ENCODE results near the gene PHAF1. TPM values are rescaled to one million over a fixed set of nuclear protein-coding genes. Genes with fewer than 3 reads are reported as not detected.

PHAF1 gene
- total RNA-seq, 2 donors from 2014 or later, result 18.8 to 19.6 TPM

DNA sequence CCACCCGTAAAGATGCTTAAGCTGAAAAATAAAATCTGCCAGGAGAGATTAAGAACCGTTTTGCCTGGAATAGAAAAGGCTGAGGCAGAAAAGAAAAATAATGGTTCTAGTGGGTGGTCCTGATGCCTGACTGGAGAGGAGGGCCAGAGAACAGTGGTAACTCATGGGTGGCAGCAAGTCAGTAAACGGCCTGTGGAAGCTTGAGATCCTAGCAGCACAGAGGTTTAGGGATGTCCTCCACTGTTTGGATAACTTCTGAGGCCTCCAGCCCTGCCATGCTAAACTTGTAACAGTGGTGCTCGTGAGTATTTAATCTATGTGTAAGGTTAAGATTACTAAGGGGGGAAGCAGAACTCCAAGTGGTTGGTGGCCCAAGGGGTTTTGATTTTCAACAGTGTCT is 21.2 kb upstream of the PHAF1 start:
- no peak for DNase-seq
- no peak overlapping the region for H3K9ac ChIP-seq (ENCODE audit: extremely low read depth, low read length, poor library complexity, severe bottlenecking)
- Mint-ChIP-seq H3K27me3 (ENCODE audit: insufficient read depth) (no peaks in the 10 kb centered on the region), H3K27ac (peak overlapping the region; percentile 28), H3K9me3 (no peaks in the 10 kb centered on the region), H3K36me3 (ENCODE audit: low read depth) (peaks cover 28% of the 10 kb centered on the region), H3K4me1 (no peaks in the 10 kb centered on the region), H3K4me3 (no peak overlapping the region)
- H3K27ac ChIP-seq (ENCODE audit: low read depth, low read length), result no peak overlapping the region
- WGBS, 2 experiments (ENCODE audit: insufficient coverage in 1 of 2, insufficient read length in 1 of 2), result 80 to 85% methylated on average over 4 of the region's 4 CpGs
- no peaks in the 10 kb centered on the region for H3K4me1 ChIP-seq (ENCODE audit: control insufficient read depth, insufficient read depth, low read length)
- TF ChIP-seq, protein P1, sequence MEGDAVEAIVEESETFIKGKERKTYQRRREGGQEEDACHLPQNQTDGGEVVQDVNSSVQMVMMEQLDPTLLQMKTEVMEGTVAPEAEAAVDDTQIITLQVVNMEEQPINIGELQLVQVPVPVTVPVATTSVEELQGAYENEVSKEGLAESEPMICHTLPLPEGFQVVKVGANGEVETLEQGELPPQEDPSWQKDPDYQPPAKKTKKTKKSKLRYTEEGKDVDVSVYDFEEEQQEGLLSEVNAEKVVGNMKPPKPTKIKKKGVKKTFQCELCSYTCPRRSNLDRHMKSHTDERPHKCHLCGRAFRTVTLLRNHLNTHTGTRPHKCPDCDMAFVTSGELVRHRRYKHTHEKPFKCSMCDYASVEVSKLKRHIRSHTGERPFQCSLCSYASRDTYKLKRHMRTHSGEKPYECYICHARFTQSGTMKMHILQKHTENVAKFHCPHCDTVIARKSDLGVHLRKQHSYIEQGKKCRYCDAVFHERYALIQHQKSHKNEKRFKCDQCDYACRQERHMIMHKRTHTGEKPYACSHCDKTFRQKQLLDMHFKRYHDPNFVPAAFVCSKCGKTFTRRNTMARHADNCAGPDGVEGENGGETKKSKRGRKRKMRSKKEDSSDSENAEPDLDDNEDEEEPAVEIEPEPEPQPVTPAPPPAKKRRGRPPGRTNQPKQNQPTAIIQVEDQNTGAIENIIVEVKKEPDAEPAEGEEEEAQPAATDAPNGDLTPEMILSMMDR (conservative IDR thresholded peaks at IDR 0.05), result no peak
- H3K27me3 ChIP-seq (ENCODE audit: control insufficient read depth, insufficient read depth, low read length, poor library complexity, severe bottlenecking), result no peaks in the 10 kb centered on the region
- peaks cover 75% of the 10 kb centered on the region for H3K36me3 ChIP-seq (ENCODE audit: control insufficient read depth, insufficient read depth, low read length)
- H3K9me3 ChIP-seq (ENCODE audit: control insufficient read depth, low read length), result no peaks in the 10 kb centered on the region
- no peak overlapping the region for H3K4me3 ChIP-seq (ENCODE audit: low read length)

DNA sequence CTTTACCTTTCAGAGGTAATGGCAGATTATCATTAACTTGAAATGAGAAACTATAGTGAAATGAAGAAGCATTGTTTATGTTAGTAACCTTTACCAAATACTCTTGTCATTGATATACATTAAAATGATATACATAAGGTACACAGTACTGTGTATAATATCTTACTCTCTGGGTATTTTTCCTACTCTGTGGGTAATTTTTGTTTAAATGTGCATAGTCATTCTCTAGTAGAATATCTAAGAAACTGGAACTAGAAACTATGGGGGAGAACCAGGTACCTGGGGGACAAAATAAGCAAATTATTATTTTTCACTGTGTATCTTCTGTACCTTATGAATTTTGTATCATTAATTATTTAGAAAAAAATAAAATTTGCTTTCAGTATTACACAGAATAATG is 20.6 kb upstream of the PHAF1 start:
- Histone ChIP-seq H3K36me3 (ENCODE audit: control insufficient read depth, insufficient read depth, low read length) (peaks cover 71% of the 10 kb centered on the region), H3K4me3 (ENCODE audit: low read length) (no peak overlapping the region), H3K27me3 (ENCODE audit: control insufficient read depth, insufficient read depth, low read length, poor library complexity, severe bottlenecking) (no peaks in the 10 kb centered on the region), H3K9me3 (ENCODE audit: control insufficient read depth, low read length) (no peaks in the 10 kb centered on the region), H3K4me1 (ENCODE audit: control insufficient read depth, insufficient read depth, low read length) (no peaks in the 10 kb centered on the region), H3K9ac (ENCODE audit: extremely low read depth, low read length, poor library complexity, severe bottlenecking) (no peak overlapping the region), H3K27ac (ENCODE audit: low read depth, low read length) (no peak overlapping the region)
- H3K4me3 Mint-ChIP-seq, result no peak overlapping the region
- DNase-seq, result no peak
- H3K27ac Mint-ChIP-seq, result no peak overlapping the region
- no peaks in the 10 kb centered on the region for H3K4me1 Mint-ChIP-seq
- peaks cover 29% of the 10 kb centered on the region for H3K36me3 Mint-ChIP-seq (ENCODE audit: low read depth)
- TF ChIP-seq, protein P1 (conservative IDR thresholded peaks at IDR 0.05), result no peak
- H3K27me3 Mint-ChIP-seq (ENCODE audit: insufficient read depth), result no peaks in the 10 kb centered on the region
- H3K9me3 Mint-ChIP-seq, result no peaks in the 10 kb centered on the region

DNA sequence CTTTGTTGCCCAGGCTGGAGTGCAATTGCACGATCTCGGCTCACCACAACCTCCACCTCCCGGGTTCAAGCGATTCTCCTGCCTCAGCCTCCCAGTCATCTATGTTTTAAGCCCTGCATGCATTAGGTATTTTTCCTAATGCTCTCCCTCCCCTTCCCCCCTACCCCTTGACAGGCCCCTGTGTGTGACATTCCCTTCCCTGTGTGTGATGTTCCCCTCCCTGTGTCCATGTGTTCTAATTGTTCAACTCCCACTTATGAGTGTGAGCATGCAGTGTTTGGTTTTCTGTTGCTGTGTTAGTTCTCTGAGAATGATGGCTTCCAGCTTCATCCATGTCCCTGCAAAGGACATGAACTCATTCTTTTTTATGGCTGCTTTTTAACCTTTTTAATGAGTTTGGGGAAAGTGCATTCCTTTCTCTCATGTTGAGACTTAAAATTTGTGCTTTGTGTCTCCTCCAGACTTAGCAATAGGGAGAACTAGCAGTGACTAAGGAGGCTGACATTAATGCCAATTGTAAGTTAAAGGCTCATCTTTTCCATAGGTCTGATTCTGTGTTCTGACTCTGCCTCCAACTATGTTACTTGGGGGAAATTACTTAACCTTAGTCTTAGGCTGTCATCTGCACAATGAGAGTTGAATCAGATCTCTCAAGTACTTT is 17.7 kb upstream of the PHAF1 start:
- no peaks in the 10 kb centered on the region for H3K9me3 Mint-ChIP-seq
- 54 to 94% methylated on average over 2 to 4 of the region's 4 CpGs for WGBS, 2 experiments (ENCODE audit: insufficient coverage in 1 of 2, insufficient read length in 1 of 2)
- H3K27ac Mint-ChIP-seq, result peak overlapping the region; percentile 19
- H3K27me3 ChIP-seq (ENCODE audit: control insufficient read depth, insufficient read depth, low read length, poor library complexity, severe bottlenecking), result no peaks in the 10 kb centered on the region
- peaks cover 12% of the 10 kb centered on the region for H3K36me3 Mint-ChIP-seq (ENCODE audit: low read depth)
- H3K4me3 ChIP-seq (ENCODE audit: low read length), result no peak overlapping the region
- no peak overlapping the region for H3K9ac ChIP-seq (ENCODE audit: extremely low read depth, low read length, poor library complexity, severe bottlenecking)
- H3K27ac ChIP-seq (ENCODE audit: low read depth, low read length), result no peak overlapping the region
- DNase-seq, result no peak
- no peaks in the 10 kb centered on the region for H3K27me3 Mint-ChIP-seq (ENCODE audit: insufficient read depth)
- no peaks in the 10 kb centered on the region for H3K9me3 ChIP-seq (ENCODE audit: control insufficient read depth, low read length)
- peaks cover 54% of the 10 kb centered on the region for H3K36me3 ChIP-seq (ENCODE audit: control insufficient read depth, insufficient read depth, low read length)
- no peaks in the 10 kb centered on the region for H3K4me1 Mint-ChIP-seq
- TF ChIP-seq, protein P1 (conservative IDR thresholded peaks at IDR 0.05), result no peak
- H3K4me3 Mint-ChIP-seq, result no peak overlapping the region
- H3K4me1 ChIP-seq (ENCODE audit: control insufficient read depth, insufficient read depth, low read length), result no peaks in the 10 kb centered on the region

Measured in endodermal cell (in vitro differentiated cells).